OCI-M2 (cell line): ENCODE results near the gene MAP10.

Experiments used
- DNase-seq: peaks from one replicate; lab custom pipeline; 2025; ENCODE audit not compliant: unreplicated experiment; lab: John Stamatoyannopoulos, UW

Gene MAP10

GRCh38 chr1:232797856-232798510 is 7.2 kb upstream of the MAP10 start:
- DNase-seq = no peak

GRCh38 chr1:232798920-232799319 is 6.3 kb upstream of the MAP10 start:
- DNase-seq = no peak

GRCh38 chr1:232806186-232806510 is 932 bp downstream of the MAP10 start:
- DNase-seq = no peak

- no peak for DNase-seq
These were observed 5.6 kb downstream of the MAP10 start for GRCh38 chr1:232810856-232811255.

GRCh38 chr1:232812560-232812959 is 7.3 kb downstream of the MAP10 start:
- no peak for DNase-seq

- DNase-seq = no peak
These were observed 7.9 kb downstream of the MAP10 start for GRCh38 chr1:232813097-232813496.

- DNase-seq = no peak
These were observed 8.5 kb downstream of the MAP10 start for GRCh38 chr1:232813760-232814159.

- no peak for DNase-seq
These were observed 11.1 kb downstream of the MAP10 start for GRCh38 chr1:232816324-232816723.

GRCh38 chr1:232818040-232818439 is 12.8 kb downstream of the MAP10 start:
- no peak for DNase-seq

- no peak for DNase-seq
These were observed 15.2 kb downstream of the MAP10 start for GRCh38 chr1:232820431-232820830.

GRCh38 chr1:232822530-232822929 is 17.3 kb downstream of the MAP10 start:
- no peak for DNase-seq

- no peak for DNase-seq
These were observed 21.1 kb downstream of the MAP10 start for GRCh38 chr1:232826318-232826717.

- no peak for DNase-seq
These were observed 25.4 kb downstream of the MAP10 start for GRCh38 chr1:232830661-232831060.

- no peak for DNase-seq
These were observed 26.7 kb downstream of the MAP10 start for GRCh38 chr1:232831895-232832294.

- DNase-seq = no peak
These were observed 28.9 kb downstream of the MAP10 start for GRCh38 chr1:232834066-232834465.

- DNase-seq = no peak
These were observed 29.9 kb downstream of the MAP10 start for GRCh38 chr1:232835166-232835565.

- no peak for DNase-seq
These were observed 31.9 kb downstream of the MAP10 start for GRCh38 chr1:232837087-232837486.

GRCh38 chr1:232841823-232842565 is 36.8 kb downstream of the MAP10 start:
- no peak for DNase-seq

GRCh38 chr1:232844791-232845190 is 39.6 kb downstream of the MAP10 start:
- DNase-seq = no peak

GRCh38 chr1:232845406-232845955 is 40.3 kb downstream of the MAP10 start:
- no peak for DNase-seq

- no peak for DNase-seq
These were observed 46.3 kb downstream of the MAP10 start for GRCh38 chr1:232851532-232851931.

- no peak for DNase-seq
These were observed 49.0 kb downstream of the MAP10 start for GRCh38 chr1:232853994-232854797.
